HG03097 (cell line): Measurements from ENCODE around the gene SNAP47.
A peak's percentile ranks its signal among the peaks of the same experiment; 100 is the strongest.

Source experiments
- ATAC-seq: cut with Tn5 transposase; IDR thresholded peaks from one replicate; pipeline ENCODE4 v1.9.1; 2021; ENCODE audit not compliant: unreplicated experiment, low FRiP score

SNAP47 gene

GRCh38 chr1:227780101-227781044 is 45.1 kb downstream of the SNAP47 start:
- ATAC-seq: no peak

- no peak for ATAC-seq
These were observed 46.2 kb downstream of the SNAP47 start for GRCh38 chr1:227781314-227781930.

- no peak for ATAC-seq
These were observed 47.0 kb downstream of the SNAP47 start for GRCh38 chr1:227782226-227782625.

GRCh38 chr1:227785094-227785804 is 50.0 kb downstream of the SNAP47 start:
- ATAC-seq: no peak

DNA sequence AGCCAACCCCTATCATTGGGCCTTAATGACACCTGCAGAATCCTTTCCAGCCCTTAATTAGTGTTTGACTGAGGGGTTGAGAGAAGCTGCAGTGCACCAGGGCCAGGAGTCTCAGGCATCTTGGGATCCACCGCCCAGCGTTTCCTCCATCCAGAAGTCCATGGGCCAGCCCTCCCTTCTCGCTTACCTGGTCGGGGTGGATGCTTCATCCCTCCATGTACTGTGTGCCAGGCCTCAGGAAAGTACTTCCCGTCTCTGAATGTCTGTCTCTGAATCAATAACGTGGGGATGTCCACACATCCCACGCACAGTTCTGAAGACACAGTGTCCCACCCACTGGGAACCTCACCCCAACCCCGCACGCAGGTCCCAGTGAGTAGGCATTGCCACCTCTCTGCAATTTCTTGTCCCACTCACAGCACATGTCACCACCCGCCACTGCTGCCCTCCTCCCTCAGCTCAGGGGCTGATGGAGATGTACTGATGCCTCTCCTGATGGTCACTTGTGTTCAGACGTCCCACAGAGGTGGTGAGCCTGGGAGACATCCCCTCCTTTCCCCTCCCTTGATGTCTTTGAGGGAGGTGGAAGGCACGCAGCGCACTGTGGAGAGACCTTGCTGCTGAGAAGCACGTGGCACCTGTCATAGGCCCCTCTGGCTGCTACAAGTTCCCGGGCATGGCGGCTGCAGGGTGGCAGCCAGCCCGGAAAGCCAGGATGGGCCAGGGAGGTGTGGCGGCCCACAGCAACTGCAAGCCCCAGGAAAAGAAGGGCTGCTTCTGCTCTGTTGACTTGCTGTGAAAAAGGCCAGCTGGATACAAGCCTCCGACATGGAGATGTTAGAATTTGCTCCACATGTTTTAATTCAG is 50.8 kb downstream of the SNAP47 start:
- ATAC-seq: no peak

GRCh38 chr1:227786673-227787512 is 51.7 kb downstream of the SNAP47 start:
- ATAC-seq: no peak

DNA sequence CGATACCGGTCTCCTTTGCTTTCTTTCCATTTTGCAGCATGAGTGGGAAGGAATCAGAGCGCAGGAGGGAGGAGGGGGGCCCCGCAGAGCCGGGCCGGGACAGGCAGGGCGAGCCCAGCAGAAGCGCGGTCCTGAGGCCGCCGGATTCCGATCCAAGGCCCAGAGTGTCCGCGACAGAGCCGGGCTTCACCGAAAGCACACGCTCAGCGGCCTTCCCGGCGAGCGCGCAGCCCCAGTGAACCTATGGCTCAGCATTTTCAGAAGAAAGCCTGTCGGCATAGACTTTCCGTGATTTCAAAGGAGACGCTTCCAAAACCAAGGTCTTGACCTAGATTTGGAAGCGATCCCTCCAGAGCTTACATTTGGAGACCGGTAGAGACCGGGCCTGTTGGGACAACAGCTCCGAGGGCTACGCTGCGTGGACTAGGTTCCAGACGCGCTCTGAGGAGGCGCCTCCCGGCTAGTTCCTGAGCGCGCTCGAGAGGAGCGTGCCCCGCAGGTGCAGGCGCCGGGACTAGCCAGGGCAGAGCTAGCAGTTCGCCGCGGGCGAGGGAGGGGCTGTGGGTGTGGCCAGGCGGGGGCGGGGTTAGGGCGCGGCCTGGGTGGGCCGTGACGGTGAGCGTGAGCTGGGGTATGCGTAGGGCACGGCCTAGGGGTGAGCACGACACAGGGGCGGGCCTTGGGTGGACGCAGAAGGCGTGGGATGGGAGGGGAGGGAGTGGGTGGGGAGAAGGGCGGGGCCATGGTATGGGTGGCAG is 52.5 kb downstream of the SNAP47 start:
- peak; percentile 92 for ATAC-seq

- ATAC-seq: peak; percentile 40
These were observed 53.2 kb downstream of the SNAP47 start for GRCh38 chr1:227788271-227789083.

- no peak for ATAC-seq
These were observed 54.1 kb downstream of the SNAP47 start for GRCh38 chr1:227789084-227790033.

GRCh38 chr1:227790034-227790400 is 54.8 kb downstream of the SNAP47 start:
- no peak for ATAC-seq

GRCh38 chr1:227790868-227791267 is 55.6 kb downstream of the SNAP47 start:
- no peak for ATAC-seq

- no peak for ATAC-seq
These were observed 56.3 kb downstream of the SNAP47 start for GRCh38 chr1:227791425-227792143.

GRCh38 chr1:227792216-227793078 is 57.2 kb downstream of the SNAP47 start:
- ATAC-seq: no peak

- ATAC-seq: no peak
These were observed 58.1 kb downstream of the SNAP47 start for GRCh38 chr1:227793079-227793947.
